ENCODE results near the gene CDHR3.

DNA sequence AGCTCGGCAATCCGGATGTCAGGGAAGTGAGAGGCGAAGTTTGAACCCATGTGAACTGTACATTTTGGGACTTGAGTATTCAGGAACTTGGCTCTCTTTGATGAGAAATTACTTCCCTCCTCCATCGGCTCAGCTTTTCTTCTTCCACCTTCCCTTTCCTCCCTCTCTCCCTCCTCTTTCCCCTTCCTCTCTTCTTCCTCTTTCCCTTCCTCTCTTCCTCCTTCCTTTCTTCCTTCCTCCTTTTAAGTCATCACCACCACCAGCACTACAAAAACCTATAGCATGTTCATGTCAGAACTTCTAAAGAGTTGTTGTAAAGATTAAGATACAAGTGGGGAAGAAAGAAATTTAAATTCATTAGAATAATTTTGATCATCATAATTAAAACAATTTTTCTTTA is 31.9 kb upstream of the CDHR3 start:
- TF ChIP-seq, protein P1, sequence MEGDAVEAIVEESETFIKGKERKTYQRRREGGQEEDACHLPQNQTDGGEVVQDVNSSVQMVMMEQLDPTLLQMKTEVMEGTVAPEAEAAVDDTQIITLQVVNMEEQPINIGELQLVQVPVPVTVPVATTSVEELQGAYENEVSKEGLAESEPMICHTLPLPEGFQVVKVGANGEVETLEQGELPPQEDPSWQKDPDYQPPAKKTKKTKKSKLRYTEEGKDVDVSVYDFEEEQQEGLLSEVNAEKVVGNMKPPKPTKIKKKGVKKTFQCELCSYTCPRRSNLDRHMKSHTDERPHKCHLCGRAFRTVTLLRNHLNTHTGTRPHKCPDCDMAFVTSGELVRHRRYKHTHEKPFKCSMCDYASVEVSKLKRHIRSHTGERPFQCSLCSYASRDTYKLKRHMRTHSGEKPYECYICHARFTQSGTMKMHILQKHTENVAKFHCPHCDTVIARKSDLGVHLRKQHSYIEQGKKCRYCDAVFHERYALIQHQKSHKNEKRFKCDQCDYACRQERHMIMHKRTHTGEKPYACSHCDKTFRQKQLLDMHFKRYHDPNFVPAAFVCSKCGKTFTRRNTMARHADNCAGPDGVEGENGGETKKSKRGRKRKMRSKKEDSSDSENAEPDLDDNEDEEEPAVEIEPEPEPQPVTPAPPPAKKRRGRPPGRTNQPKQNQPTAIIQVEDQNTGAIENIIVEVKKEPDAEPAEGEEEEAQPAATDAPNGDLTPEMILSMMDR (IDR thresholded peaks at IDR 0.05): no peak
- TF ChIP-seq POLR2A (IDR thresholded peaks at IDR 0.05): no peak

Data from gastroesophageal sphincter (tissue), 3 donors.